H4 (cell line): ENCODE results near the gene TEX52. TPM values are rescaled to one million over a fixed set of nuclear protein-coding genes. Genes with fewer than 3 reads are reported as not detected.
"Not testable (repeated sequence)": the region's sequence is repeated elsewhere in the genome, so short reads cannot be mapped to it uniquely, and the experiment has no call there.

Experiments
- DNase-seq: peaks from one replicate; pipeline ENCODE4 v3.0.0-alpha.2; 2015; ENCODE audit warnings: low spot score
- total RNA-seq: library from RNA; depleted of rRNA; stranded (reverse); fragments of >200 nt; shearing (Covaris generic); gene quantifications from 2 replicates; pipeline ENCODE4 v1.2.3, GENCODE V29; 2014

Gene TEX52
- total RNA-seq, 1 experiment from 2014 or later, result not detected

DNA sequence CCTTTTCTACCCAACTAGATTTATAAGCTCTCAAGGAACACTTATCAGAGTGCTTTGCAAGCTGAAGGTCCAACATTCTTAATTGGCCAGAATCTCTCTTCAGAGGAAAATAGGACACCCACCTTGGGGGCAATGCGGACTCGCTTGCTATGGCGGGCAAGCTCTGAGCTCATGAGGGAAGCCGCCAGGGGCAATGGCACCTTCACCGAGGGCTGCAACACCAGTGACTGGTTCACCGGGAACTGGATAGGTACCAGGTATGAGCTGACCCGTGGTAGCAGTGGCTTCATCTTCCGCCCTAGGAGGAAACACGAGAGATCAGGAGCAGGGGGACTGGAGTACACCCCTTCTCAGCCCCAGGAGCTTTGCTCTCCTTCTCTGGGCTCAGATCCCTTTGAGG is 7.4 kb upstream of the TEX52 start:
- DNase-seq, result no peak

DNA sequence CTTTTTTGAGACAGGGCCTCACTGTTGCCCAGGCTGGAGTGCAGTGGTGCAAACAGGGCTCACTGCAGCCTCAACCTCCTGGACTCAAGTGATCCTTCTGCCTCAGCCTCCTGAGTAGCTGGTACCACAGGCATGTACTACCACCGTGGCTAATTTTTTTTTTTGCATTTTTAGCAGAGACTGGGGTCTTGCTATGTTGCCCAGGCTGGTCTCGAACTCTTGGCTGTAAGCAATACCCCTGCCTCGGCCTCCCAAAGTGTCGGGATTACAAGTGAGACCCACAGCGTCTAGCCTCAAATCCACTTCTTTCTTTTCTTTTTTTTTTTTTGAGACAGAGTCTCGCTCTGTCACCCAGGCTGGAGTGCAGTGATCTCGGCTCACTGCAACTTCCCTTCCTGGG is 6.6 kb upstream of the TEX52 start:
- DNase-seq, result not testable (repeated sequence)

DNA sequence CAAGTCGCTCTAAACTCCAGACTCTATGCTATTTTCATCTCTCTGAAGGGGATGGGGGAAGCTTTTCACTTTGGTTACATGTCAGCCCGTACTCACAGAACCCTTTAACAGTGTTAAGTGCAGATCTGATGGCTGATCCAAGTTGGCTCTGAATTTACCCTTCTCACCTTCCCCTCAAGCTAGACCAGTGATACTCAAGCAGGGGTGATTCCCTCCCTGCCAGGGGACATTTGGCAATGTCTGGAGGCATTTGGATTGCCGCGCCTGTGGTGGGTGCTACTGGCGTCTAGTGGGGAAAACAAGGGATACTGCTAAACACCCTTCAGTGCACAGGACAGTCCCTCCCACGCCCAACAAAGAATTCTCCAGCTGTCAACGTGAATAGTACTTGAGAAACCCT is 6.0 kb upstream of the TEX52 start:
- no peak for DNase-seq

DNA sequence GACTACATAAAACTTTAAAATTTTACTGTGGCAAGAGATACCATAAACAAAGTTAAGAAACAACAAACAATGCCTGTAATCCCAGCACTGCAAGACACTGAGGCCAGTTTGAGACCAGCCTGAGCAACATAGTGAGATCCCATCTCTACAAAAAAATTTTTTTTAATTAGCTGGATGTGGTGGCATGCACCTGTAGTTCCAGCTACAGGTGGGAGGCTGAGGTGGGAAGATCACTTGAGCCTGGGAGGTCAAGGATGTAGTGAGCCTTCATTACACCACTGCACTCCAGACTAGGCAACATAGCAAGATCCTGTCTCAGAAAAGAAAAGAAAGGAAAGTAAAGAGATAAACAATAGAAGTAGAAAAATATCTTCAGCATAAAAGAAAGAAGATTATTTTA is 3.3 kb upstream of the TEX52 start:
- no peak for DNase-seq

DNA sequence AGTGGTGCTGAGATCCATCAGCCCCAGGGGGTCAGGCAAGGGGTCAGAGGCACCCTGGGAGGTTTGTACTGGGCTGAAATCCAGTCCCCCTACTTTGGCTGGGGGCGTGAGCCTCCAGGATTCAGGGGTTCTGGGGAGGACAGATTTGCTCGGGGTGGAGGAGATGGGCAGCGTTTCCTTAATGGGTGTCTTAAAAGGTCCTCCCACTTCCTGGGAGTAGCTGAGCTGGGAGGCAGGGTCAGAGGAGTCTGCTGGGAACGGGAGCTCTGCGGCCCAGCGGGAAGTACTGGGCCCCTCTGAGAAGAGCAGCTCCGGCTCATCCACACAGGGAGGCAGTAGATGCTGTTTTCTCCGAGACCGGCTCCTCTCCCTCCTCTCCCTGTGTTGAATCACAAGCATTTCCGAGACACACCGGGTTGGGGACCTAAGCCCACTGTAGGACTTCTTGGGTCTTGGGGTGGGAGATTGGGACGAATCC is 2.1 kb upstream of the TEX52 start:
- no peak for DNase-seq

DNA sequence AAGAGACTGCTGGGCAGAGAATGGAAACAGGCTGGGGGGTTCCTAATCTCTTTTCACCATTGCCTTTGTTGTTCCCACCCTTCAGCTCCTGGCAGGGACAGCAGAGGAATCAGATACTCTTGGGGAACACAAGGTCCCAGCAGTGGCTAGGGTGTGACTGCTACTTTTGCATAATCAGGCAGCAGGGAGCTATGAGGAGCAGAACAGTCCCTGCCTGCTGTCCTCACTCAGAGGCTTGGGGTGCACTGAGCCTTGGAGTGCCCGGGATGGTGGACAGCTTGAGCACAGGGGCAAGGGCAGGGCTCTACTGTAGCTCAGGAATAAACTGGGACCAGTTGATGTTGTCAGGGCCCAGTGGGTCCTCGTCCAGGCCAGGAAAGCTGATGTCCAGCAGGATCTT is 1.5 kb upstream of the TEX52 start:
- no peak for DNase-seq

DNA sequence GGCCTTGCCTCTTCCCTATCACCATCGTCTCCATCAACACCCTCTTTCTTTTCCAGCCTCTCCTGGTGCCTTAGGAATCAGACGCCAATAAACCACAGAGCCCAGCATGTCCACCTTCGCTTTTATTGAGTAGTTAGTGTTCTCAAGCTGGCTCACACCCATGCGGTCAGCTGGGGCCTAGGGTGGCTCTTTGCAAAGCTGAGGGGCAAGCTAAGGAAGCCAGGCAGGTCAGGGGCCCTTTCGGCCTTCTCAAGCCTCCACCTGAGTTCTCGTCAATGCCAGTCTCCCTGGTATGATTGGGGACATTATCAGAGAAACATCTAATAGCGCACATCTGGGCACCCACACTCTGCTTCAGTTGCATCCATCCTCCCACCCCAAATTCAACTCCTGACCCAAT is 737 bp upstream of the TEX52 start:
- DNase-seq, result no peak

DNA sequence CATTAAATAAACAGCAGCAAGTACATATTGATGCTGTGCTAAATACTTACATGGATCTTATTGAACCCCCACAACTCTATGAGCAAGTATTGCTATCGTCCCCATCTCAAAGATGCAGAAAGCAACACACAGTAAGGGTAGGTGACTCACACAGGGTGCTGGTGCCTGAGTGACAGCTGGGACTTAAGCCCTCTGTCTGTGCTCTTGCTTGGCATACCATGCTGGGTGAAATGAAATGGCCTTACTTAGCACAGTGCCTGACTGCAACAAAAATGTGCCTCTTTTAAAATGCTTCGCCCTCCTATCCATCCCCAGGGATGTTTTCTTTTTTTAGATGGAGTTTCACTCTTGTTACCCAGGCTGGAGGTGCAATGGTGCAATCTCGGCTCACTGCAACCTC is 788 bp downstream of the TEX52 start:
- no peak for DNase-seq

DNA sequence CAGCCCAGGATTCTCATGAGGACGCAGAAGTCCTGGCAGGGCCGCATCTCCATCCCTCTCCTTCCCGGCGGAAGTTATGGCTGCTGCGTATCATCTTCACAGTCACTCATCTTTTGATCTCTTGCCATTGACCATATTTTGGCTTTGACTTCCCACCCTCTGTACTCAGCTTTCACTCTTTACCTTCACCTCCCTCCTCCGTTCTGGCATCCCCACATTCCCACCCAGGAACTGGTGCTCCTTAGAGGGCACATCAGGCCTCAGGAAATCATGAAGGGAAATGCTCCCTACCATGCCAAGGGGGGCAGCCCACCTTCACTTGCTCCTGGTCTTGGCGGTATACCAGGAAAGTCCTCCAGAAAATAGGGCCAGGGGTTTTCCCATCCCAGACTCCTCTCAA is 1.3 kb downstream of the TEX52 start:
- no peak for DNase-seq

DNA sequence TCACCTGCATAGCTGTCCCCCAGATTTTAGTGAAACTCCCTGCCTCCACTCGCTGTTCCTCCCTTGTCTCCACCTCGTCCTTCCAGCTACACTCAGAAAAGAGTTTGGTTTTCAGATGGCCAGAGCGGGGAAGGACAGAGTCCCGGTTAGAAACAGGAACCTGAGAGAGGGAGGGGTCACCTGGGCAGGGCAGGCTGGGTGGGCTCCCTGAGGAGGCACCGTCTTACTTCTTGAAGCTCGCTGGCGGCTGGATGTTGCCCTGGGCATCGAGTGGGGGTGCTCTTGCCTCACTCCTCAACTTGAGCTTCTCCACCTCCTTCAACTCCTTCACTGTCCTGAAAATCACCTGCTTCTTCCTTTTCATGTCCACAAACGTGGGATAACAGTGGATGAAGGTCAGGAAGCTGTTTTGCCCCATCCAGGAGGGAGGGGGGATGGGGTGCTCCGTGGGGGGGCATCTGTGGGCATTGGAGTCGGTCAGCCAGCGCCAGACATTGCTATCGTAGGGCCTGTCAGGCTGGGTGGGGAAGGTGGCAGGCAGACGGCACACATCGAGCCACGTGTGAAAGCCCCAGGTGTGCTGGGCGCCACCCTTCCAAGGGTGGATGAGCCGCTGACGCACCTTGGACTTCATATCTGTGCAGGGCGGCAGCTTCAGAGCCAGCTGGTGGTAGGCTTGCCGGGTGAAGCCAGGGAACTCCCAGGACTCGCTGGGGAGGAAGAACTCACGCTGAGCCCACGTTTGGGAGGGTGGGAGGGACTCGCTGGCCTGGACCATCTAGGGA is 2.0 kb downstream of the TEX52 start:
- DNase-seq, result no peak

DNA sequence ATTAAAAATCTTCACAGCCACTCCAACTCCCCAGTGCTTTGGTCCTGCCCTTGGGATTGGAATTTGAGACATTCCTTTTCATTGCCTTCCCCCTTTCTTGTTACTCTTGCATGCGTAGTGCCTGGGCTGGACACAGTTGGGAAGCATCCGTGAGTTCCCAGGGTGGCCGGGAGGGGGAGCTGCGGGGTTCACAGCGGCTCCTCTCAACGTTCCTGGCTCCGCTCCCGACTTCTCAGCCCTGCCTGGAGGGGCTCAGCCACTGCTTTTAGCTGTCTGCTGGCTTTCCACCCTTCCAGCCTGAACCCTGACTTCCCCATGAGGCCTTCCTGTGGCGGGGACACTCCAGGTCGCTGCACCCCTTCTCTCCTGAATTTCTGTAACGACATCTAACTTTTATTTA is 3.2 kb downstream of the TEX52 start:
- DNase-seq, result peak; percentile 70

DNA sequence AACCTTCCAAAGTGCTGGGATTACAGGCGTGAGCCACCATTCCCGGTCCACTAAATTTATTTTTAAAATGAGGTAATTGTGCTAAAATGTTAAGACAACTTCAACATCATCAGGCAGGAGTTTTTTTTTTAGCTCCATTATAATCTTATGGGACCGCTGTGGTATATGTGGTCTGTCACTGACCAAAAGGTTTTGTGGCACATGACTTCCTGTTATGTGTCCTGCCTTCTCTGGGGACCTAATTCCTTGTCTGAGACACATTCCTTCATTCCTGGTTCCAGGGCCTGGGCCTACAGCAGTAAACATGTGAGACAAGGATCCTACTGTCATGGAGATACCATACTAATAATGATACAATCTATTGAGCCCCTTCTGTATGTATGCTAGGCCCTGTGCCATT is 4.9 kb downstream of the TEX52 start:
- no peak for DNase-seq

DNA sequence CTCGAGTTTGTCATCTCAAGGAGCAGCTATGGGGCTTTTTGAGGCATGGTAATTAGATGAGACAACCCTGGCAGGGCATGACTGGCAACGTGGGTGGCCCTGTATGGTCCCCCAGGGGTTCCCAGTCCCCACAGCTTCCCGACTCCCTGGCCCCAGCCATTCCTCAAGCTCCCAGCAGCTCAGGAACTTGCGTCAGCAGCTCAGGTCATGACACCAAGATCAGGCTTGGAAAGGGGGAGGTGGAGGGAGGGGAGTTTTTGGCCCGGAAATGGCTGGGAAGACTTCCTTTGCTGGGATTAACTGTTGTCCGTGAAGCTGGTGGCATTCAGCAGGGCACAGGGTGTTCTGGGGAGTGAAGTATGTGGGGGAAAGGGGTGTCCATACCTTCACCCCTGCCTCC is 11.6 kb downstream of the TEX52 start:
- DNase-seq, result peak; percentile 84

DNA sequence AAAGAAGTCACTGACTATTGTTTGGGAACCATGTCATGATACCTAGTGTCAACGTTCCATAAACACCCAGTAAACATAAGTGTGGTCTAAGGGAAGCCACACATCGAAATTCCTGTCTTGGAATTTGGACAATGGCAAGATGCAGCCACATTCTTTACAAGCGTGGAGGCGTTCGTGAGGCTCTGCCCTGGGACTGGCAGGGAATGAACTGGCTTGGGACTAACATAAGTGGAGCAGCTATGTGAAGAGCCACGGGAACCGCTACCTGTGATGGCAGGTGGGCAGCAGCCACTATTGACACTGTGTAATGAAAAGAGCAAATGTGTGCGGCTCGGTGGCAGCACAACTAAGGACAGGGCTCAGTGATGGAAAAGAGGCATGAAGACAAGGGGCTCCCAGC is 12.1 kb downstream of the TEX52 start:
- peak; percentile 45 for DNase-seq

DNA sequence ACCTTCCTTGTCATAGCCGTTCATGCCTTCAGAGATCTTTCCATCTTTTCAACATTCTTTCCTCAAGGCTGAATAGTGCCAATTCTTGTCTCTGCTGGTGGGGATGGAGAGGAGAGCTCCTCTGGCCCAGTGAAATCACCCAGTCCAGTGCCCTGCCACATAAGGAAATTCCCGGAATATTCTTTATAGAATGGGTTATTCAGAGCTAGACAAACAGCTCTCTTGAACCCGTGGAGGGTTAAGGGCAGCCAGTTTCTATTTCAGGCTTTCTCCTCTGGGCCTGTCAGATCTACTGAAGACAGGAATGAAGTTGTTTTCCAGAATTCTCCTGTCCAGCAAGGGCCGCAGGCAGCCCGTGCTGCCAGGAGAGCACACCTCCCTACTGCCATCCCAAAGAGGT is 13.9 kb downstream of the TEX52 start:
- DNase-seq, result no peak

DNA sequence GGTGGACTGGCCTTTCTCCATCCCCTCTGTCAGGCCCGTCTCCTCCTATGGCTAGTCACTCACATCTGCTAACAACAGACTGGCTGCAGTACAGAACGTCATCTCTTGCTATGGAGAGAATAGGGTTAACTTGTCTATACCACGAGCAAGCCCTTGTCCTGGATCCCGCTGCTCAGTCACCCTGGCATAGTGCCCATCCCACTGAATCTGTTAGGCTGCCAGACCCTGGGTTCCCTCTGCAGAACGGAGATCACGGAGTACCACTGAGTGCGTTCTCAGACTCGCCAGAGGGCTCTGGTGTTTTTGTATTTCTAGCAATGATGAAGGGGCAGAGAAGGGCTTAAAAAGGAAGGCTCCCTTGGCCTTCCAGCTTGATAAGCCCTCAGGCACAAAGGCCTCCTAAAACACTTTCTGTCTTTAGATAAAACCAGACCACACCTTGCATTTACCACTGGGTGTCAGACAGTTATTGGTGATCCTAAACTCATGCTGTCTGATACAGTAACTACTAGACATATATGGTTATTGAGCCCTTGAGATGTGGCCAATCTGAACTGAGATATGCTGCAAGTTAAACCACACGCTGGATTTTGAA is 15.7 kb downstream of the TEX52 start:
- no peak for DNase-seq

DNA sequence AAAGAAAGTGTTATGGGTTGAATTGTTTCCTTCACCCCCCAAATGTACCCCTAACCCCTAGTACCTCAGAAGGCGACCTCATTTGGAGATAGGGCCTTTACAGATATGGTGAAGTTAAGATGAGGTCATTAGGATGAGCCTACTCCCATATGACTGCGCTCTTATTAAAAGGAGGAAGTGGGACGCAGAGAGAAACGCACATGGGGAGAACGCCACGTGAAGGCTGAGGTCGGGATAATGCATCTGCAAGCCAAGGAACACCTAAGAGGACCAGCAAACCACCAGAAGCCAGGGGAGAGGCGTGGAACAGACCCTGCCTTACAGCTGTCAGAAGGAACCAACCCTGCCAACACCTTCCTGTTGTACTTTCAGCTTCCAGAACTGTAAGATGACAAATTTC is 20.3 kb downstream of the TEX52 start:
- no peak for DNase-seq

DNA sequence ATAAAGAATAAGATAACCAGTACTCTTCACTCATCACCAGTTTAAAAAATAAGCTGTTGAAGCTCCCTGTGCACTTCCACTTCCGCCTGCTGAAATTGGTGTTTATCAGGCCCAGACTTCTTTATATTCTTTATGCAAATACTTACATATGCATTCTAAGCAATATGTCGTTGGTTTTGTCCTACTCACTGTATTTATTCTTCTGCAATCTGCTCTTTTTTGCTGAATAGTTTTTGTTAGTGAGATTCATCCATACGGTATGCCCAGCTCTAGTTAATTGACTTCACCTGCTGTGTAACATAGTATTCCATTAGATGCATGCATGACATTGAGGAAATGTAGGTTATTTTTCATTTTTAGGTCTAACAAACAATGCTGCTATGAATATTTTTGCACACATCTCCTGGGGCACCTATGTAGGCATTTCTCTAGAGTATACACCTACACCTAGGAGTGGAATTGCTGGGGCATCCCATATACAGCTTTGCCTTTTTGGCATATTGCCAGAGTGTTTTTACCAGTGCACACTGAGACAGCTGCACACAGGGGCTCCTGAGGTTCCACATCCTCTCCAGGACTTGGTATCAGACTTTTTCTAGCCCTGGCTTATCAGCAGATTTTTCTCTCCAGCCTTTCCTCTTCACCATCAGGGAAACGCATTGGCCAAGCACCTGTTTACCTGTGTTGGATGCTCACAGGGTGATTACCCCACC is 21.0 kb downstream of the TEX52 start:
- DNase-seq, result no peak

DNA sequence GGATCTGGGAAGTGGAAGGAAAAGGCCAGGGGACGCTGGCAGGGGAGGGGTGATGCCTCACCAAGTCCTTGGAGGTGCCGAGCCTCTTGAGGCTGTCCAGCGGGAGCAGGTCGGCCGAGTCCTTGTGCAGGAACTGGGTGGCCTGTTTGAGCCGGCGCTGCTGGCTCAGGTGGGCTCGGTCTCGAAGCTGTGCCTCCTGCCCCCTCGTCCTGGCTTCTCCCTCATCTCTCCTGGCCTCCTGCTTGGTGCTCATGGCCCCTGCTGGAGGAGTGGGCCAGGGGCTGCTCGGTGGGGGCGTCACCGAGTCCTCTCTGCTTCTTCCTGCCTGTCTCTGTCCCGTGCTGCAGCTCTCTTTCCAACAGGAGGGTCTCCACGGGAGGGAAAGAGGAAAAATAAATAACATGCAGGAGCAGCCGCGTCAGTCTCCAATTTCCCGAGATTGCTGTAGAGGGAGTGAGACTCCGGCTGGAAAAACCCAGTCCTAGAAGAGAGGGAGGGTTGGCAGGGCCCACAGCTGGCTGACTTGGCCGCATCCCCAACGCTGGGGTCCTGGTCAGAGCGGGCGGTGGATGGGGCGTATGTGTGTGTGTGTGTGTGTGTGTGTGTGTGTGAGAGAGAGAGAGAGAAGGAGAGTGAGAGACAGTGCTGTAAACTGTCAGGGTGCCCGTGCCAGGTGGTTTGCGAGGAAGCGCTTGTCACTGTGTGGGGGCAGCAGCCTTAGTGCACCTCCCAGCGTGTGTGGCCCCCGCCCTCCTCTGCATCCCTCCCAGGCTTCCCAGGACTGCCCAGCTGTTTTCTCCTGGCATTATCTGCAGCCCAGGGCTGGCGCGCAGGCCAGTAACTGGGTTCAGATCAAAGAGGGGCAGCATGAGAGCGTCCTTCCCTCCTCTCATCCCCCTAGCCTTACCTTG is 22.0 kb downstream of the TEX52 start, which contains the start of gene NRIP2:
TSS of gene NRIP2 (minus strand) at position 455 of the 911 bp plus-strand sequence. CDS start at position 403, 52 bp downstream.
- no peak for DNase-seq

DNA sequence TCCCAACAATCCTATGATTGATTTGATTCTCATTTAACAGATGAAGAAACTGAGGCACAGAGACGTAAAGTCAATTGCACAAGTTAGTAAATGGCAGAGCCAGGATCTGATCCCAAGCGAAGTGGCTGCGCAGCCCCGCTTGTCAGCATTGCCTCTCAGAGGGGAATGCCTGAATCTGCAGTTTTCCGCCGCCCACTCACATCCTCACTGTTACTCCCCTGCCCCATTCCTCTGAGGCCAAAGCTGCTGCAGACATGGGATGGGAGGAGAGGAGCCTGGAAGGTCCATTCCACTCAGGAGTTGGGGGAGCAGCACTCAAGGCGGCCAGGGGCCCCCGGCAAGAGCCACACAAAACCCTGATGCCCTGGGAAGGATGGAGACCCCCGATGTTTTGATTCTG is 23.0 kb downstream of the TEX52 start:
- no peak for DNase-seq

DNA sequence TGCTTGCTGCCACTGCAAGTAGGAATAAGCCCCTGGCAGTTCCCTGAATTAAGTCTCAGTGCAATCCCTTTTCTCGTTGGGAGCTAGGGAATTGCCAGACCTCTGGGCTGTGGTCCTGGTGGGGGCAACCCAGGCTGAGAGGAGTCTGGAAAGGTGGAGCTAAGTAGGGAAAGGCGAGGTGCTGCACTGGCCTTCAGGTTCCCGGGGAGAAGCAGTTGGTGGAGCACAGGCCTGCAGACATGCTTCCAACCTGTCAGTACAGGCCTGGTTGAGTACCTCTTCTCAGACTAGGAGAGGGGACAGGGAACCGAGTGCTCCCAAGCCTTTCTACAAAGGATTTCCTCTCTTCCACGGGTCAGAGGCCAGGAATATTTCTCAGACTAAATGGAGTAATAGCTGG is 23.5 kb downstream of the TEX52 start:
- DNase-seq, result no peak
